HG03565 (cell line): ENCODE data around the gene NIPSNAP3A.
A peak's percentile ranks its signal among the peaks of the same experiment; 100 is the strongest.
"Not testable (repeated sequence)": the region's sequence is repeated elsewhere in the genome, so short reads cannot be mapped to it uniquely, and the experiment has no call there.

ENCODE experiments used
- ATAC-seq: cut with Tn5 transposase; IDR thresholded peaks from one replicate; pipeline ENCODE4 v1.9.1; 2021; ENCODE audit warnings: mild to moderate bottlenecking, moderate library complexity; ENCODE audit not compliant: unreplicated experiment

Gene NIPSNAP3A

GRCh38 chr9:104747565-104748358, at the start of gene NIPSNAP3A:
Gene NIPSNAP3A, plus strand, starts transcription at chr9:104747683. Its CDS starts 110 bp downstream, at chr9:104747793.
- peak; percentile 71 for ATAC-seq

- ATAC-seq = no peak
Measured at GRCh38 chr9:104700306-104700705, 47.2 kb upstream of the NIPSNAP3A start.

- not testable (repeated sequence) for ATAC-seq
Measured at GRCh38 chr9:104708737-104709136, 38.7 kb upstream of the NIPSNAP3A start.

- ATAC-seq = no peak
Measured at GRCh38 chr9:104711604-104712003, 35.9 kb upstream of the NIPSNAP3A start.

GRCh38 chr9:104725014-104725413, 22.5 kb upstream of the NIPSNAP3A start:
- ATAC-seq = no peak

GRCh38 chr9:104738452-104738851, 9.0 kb upstream of the NIPSNAP3A start:
- no peak for ATAC-seq

- no peak for ATAC-seq
Measured at GRCh38 chr9:104740621-104741020, 6.9 kb upstream of the NIPSNAP3A start.

GRCh38 chr9:104743376-104743985, 4.0 kb upstream of the NIPSNAP3A start:
- ATAC-seq = peak; percentile 50

- no peak for ATAC-seq
Measured at GRCh38 chr9:104745852-104746251, 1.6 kb upstream of the NIPSNAP3A start.

- ATAC-seq = no peak
Measured at GRCh38 chr9:104746285-104746684, 1.2 kb upstream of the NIPSNAP3A start.

- no peak for ATAC-seq
Measured at GRCh38 chr9:104746798-104747197, 685 bp upstream of the NIPSNAP3A start.

GRCh38 chr9:104747245-104747564, 278 bp upstream of the NIPSNAP3A start:
- ATAC-seq = no peak

- ATAC-seq = no peak
Measured at GRCh38 chr9:104748359-104749031, 1.0 kb downstream of the NIPSNAP3A start.

GRCh38 chr9:104750185-104750767, 2.8 kb downstream of the NIPSNAP3A start:
- ATAC-seq = peak; percentile 43

- ATAC-seq = no peak
Measured at GRCh38 chr9:104758974-104759373, 11.5 kb downstream of the NIPSNAP3A start.

- ATAC-seq = peak; percentile 36
Measured at GRCh38 chr9:104765138-104765537, 17.7 kb downstream of the NIPSNAP3A start.

- no peak for ATAC-seq
Measured at GRCh38 chr9:104766025-104766424, 18.5 kb downstream of the NIPSNAP3A start.

- no peak for ATAC-seq
Measured at GRCh38 chr9:104767507-104767906, 20.0 kb downstream of the NIPSNAP3A start.

- ATAC-seq = not testable (repeated sequence)
Measured at GRCh38 chr9:104769029-104769428, 21.5 kb downstream of the NIPSNAP3A start.

GRCh38 chr9:104769655-104770054, 22.2 kb downstream of the NIPSNAP3A start:
- peak; percentile 33 for ATAC-seq

- ATAC-seq = peak; percentile 27
Measured at GRCh38 chr9:104772714-104773510, 25.4 kb downstream of the NIPSNAP3A start.
